Stimulated activated CD8-positive, alpha-beta memory T cell treated with anti-CD3 and anti-CD28 coated beads, Interleukin-4, amount 100 ng/mL, for 1 hour (primary cell): ENCODE data around the gene PPP4R2.
A peak's percentile ranks its signal among the peaks of the same experiment; 100 is the strongest.

Source experiments
- DNase-seq, 2 donors: peaks; one replicate each; pipeline ENCODE4 v3.0.0-alpha.2; 2020; ENCODE audit warnings: low read depth in 2 of 2, low spot score in 1 of 2

Gene PPP4R2

DNA sequence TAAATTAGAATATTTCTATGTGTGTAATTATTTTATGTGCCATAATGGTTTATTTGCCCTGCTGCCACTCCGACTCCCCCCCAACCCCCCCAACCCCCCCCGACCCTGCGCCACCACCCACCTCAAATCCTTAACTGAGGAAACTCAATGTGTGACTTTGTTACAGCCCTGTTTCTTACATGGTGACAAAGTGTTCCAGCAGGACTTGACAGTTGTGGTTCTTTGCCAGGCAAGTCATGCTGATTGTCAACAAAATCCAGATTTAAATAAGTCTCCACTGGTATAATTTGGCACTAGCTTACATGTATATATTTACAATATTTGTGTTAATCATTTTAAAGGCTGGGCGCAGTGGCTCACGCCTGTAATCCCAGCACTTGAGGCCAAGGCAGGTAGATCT is 72.6 kb downstream of the PPP4R2 start:
- no peak for DNase-seq

DNA sequence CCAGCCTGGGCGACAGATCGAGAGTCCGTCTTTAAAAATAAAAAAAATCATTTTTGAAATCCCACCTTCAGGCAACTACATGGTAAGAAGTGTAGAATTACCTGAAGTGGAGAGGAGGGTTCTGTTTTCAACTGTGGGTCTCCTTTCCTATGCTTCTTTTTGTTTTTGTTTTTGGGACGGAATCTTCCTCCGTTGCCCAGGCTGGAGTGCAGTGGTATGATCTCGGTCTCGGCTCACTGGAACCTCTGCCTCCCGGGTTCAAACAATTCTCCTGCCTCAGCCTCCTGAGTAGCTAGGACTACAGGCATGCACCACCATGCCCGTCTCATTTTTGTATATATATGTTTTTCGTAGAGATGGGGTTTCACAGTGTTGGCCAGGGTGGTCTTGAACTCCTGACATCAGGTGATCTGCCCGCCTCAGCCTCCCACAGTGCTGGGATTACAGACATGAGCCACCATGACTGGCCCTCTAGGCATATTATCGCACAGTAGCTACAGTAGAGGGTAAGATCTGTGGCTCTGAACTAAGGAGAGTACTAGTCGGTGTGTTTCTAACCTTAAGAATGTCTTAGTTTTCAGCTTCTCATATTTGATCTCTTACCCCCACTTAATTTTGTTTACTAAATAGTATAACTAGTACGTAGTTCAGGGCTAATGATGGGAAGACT is 73.3 kb downstream of the PPP4R2 start:
- no peak for DNase-seq

DNA sequence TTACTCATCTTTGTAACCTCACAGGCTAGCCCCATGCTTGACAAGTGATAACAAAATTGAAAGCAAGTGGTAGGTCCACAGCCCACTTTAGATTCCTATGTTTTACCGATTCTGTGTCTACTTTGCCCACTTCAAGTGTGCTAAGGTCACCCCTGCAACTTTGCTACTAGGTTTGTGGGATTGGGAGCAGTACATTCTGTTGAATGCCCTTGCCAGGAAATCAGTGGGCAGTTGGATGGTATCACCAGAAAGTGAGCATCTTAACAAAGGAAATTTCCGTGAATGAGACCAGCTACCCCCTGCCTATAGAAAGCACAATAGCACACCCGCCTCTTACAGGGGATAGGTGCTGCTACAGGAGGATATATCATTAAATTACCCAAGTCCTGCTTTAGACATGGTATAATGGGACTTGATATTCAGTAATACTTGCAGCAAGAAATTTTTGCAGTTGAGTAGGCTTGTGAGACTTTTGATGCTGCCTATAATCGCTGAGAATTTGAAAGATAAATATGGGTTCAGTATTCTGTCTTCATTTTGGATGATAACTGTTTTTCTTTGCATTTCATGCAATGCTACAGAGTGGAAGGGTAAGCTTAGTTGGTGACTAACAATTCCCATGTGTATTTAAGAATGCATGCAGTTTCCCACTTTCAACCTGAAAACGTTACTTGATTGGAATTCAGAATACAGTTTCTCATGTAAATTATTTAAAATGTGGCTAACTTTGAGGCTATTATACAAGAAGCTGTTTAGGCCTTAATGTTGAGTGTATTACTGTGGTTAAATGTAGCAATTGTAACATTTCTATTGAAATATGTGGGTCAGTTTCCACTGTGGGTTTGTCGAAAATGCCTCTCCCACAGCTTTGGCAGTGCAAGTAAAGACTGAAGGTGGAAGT is 74.3 kb downstream of the PPP4R2 start:
- DNase-seq, result no peak

DNA sequence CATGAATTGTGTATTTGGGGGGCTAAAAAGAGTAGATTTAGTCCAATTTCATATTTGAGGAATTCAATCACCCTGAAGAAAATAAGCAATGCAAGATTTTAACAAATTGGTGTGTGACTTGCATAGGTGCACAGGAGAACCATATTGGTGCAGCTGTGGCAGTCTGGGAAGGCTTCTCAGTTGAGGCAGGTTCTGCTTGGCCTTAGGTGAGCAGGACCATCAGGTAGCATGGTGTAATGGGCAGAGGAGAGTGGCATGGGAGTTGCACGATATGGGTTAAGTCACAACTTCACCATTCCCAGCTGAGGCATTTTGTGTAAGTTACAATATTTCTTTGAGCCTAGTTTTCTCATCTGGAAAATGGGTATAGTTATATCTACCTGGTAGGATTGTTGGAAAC is 75.3 kb downstream of the PPP4R2 start:
- DNase-seq, result no peak

DNA sequence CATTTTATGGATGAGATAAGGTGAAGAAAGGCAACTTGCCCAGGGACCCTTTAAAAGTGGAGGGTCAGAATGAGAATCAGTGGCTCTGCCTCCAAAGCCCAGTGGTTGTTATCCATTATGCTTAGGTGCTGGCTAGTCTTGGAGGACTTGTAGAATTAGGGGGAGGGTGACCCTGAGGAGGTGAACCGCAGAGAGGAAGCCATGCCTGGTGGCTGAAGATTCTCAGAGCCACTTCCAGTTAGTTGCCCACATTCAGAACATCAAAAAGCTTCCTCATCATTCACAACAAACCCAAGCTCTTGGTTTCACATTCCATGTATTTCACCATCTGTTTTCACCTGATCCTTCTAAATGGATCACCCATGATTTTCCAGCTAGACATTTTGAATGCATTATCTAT is 76.0 kb downstream of the PPP4R2 start:
- no peak for DNase-seq

DNA sequence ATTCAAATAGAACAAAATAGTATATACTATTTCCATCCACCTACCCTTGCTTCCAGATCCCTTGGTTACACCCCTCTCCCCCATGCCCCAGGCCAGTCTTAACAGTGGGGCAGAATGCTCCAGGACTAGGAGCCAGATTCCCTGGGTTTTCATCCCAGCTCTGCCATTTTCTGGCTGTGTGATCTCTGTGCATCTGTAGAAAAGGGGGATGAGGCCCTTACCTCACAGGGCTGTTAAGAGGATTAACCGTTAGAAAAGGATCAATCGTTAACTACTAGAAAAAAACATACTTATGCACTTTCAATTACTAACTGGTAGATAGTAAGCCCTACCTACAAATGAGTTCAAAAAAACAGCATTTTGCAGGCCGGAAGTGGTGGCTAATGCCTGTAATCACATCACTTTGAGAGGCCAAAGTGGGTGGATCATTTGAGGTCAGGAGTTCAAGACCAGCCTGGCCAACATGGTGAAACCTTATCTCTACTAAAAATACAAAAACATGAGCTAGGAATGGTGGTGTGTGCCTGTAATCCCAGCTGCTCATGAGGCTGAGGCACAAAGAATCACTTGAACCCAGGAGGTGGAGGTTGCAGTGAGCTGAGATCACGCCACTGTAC is 76.6 kb downstream of the PPP4R2 start:
- no peak for DNase-seq

DNA sequence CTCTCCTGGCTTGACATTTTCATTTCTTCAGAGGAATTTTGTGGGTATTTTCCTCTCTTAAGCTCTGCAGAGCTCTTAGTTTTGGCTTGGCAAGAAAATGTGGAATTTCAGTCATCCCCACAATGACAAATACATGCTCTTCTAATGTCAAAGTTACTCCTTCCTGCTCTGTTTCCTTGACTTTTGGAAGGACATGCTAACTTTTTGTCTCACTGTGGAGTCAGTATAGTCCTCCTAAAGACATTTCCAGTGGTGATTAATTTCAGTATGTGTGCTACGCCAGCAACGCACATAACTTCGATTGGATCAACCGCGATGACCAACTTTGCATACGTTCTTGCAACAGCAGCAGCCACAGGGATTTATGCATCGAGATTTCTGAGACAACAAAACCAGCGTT is 78.2 kb downstream of the PPP4R2 start:
- DNase-seq, result no peak

DNA sequence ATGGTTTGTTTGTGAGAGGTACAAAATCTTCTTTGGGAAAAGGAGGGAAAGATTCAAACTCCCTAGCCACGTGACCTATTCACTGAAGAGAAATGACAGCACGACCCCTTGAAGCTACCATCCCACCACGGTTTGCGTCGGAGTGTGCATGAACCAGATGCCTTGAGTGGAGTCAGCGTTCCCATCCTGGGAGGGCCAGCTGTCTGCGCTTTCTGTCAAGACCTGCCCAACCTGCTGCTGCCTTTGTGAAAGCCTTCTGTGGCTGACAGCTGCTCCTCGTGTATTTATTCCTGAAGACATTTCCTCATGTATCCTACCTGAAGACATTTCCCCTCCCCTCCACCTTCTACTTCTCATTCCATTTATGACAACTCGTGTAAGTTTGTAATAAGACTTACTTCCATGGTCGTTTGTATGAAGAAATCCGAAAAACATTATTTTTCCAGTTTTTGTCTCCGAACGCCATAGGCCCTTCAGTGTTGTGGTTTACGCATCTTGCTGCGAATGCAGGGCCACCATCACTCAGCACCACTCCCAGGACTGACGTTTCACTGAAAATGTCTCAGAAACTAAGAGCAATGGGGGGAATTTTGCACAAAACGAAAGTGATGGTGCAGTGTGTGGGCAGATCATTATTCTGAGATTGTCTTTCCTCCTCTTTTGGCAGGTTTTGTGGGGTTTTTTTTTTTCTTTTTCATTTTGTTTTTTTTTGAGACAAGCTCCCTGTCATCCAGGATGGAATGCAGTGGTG is 83.8 kb downstream of the PPP4R2 start:
- DNase-seq, result no peak

DNA sequence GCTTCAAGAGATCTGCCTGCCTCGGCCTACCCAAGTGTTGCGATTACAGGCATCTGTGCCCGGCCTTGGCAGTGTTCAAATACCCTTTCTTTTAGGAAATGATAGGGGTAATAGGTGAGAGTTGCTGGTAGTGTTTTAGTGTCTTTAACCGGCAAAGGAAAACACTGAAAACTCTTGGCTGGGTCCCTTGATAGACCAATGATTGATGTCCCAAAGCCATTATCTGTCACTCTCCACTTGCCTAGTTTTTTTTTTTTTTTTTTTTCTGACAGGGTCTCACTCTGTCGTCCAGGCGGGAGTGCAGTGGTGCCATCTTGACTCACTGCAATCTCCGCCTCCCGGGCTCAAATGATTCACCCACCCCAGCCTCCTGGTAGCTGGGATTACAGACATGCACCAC is 84.5 kb downstream of the PPP4R2 start:
- no peak for DNase-seq

DNA sequence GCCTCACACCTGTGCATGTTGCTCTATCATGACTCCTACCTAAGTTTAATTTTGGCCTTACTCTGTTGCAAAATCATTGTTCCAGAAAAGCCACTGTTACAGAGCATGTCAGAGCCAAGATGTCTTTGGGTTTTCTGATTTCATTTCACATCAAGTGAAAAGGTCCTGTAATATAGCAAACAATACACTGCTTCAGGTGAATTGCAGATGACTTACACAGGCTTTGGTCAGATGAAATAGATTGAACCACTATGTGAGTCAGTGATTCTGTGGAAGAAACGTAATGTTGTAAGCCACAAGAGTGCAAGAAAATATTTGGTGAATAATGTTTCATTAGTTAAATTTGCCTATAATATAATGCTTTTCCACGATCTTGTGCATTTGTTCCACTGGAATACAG is 87.6 kb downstream of the PPP4R2 start:
- no peak for DNase-seq

DNA sequence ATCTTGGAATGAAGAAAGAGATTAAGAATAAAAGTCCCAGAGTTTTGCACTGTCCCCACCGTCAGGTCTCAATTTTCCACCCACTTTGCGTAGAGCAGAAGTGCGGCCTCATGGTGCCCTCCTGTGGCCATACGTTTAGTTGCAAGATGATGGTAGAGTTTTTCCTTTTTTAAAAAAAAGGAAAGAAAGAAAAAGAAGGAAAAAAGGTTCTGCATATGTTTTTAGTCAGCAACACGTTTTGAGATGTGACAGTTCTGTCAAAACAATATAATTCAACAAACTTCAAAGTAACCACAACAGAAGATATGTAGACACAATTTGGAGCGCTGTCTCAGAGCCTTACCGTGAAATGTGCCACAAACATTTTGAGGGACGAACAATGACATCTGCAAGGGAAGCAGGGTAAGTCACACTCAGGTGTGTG is 89.5 kb downstream of the PPP4R2 start:
- DNase-seq, result peak; percentile 16

DNA sequence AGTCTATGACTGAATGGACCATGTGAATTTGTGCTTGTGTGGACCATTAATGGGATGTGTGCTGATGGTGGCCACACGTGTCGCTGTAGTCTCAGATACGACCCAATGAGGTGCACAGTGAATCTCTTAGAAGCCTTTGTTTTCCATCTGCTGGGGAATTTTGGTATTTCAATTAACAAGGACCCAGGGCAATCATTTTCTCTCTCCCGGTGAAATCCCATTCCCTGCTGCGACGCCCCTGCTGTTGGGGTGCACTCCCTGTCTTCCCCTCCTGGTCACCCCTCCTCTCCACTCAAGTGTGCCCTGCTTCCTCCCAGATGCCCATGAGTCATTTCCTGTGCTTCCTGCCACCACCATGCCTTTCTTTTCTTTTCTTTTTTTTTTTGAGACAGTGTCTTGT is 97.5 kb downstream of the PPP4R2 start:
- no peak for DNase-seq

DNA sequence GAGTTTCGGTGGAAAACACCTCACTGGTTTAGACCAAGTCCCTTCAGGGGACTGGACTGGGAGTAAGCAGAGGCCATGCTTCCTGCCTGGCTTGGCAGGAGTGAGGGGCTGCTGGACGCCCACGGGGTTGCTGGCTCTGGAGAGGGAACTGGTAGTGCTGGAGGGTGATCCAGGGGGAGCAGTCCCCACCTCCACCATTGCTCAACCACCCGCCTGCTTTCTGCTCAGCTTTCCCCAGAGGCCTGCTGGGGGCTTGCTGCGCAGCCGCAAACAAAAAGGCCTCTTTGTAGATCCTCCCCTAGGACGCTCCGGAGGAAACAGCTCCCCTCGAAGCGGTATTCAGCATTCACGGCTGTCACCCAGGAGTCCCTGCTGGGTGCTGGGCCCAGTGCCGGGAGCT is 98.3 kb downstream of the PPP4R2 start:
- no peak for DNase-seq

DNA sequence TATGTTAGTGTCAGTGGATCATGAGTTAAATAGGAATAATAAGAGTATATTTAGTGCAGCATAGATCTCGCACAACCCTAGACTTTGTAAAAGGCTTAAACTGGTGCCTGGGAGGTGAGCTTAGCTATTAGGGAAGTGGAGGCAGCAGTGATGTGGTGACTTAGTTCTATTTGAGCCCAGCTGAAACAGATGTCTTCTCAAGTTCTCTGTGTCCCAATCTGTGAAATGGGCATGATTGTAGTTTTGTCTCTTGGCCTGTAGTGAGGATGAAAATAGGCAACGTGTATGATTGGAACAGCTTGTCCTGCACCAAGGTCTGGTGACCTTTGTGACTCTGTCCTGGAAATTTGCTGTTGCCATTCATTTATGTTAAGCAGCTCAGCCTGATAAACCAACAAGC is 99.6 kb downstream of the PPP4R2 start:
- no peak for DNase-seq

DNA sequence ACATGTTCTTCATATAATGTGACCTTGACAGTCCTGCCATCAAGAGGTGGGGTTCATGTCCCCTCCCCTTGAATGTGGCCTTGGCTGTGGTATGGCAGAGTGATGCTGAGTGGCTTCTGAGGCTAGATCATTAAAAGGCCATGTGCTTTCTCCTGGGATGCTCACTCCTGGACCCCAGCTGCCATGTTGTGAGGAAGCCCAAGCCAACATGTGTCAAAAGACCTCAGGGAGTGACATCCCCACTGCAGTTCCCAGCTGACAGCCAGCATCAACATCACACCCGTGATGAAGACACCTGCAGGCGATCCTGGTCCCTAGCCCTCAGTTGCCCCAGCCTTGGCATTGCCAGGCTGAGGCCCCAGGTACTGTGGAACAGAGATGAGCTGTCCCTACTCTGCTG is 101.4 kb downstream of the PPP4R2 start:
- no peak for DNase-seq

DNA sequence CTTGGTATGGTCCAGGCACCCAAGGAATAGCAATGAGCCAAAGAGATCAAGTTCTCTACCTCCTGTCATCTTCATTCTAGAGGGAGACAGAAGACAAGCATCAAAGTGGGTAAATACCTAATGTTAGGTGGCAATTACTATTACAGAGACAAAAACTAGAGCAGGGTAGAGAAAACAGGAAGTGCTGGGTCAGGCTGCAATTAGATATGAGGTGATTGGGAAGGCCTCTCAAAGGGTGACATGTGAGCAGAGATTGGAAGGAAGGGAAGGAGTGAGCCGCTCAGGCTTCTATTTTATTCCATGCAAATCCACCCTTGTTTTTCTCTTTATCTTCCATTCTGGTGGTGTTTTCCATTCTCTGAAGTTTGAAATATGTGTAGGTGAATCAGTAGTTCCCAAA is 102.3 kb downstream of the PPP4R2 start:
- DNase-seq, result no peak

DNA sequence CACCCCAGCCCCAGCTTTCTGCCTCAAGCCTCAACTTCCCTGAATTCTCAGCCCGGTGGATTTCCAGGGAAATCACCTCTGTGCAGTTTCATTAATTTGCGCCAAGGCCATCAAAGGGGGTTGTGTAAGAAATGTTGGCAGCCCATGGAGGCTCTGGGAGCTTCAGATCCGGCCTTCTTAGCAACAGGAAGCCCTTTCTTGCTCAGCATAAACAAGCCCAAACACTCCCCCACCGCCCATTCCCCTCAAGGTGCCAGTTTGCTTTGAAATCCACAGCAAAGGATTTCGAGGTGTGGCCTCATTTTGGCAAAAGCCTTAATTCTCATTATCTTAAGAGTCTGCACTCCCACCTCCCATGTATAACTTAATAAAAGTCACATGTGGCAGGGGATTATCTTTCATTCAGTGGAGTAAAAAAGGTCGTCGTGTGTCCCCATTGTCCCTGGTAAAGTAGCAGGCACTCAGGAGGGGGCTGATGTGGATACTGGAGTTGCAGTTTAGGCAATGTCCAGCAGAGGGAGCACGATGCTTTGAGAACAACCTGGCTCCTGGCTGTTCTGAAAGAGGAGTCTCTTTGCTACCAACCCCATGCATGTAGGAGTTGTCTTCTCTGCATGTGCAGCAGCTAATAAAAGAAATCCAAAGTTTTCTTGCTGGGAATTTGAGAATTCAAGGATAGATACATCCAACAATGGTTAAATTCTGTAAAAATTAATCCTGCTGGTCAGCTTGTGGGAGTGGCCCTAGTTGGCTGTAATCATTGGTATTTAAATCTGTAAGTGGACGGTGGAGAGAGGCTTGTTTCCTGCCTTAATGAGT is 104.3 kb downstream of the PPP4R2 start:
- peak; percentile 52 to 56 for DNase-seq

DNA sequence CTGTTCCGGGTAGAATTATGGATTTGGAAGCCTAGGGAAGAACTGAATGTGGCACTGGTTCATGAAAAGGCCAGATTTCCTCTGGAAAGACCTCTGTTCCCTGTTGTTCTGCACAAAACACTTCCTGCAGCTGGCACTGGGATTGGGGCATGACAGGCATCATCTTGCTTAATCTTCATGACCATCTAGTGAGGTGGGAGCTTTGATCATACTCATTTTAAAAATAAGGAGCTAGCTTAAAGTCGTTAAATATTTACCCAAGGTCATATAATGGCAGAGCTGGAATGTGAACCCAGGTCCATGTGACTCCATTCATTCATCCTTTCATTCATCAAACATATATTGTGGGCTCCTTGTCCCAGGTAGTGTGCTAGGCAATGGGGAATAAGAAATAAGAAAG is 105.3 kb downstream of the PPP4R2 start:
- no peak for DNase-seq

DNA sequence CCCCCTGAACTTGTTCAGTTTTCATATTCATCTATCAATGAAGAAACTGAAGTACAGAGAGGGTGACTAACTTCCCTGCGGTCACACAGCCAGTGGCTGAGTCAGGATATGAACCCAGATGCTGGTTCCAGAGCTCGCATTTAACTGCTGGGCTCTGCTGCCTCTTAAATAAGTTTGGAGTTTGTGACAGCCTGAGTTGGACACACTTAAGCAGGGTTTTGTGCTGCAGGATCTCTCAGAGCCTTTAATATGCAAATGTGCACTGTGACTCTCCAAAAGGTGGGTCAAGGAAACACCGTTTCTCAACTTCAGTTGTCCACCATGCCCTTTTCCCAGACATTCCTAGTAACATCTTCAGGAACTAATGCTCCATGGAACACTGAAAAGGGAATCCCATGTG is 110.6 kb downstream of the PPP4R2 start:
- DNase-seq, result no peak

DNA sequence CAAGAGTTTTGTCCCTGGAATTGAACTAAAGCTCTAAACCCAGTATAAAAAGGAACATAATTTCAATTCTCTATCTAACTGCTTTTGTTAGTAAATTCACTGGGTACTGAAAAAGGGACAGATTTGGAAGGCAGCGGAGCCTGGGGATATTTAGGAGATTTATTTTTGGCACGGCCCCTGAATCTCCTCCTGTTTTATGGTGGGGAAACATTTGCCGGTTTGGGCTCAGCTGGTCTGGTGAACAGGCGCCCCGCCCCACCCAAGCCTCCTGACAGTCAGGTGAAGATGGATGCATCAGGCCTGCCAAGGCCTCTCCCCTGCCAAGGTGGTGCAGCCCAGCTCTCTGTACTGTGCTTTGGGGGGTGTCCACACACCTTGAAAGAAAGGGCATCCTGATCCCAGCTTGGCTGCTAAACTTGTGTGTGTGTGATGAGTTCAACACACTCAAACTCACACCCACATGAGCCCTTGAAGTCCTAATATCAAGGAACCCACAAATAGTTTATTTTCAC is 111.1 kb downstream of the PPP4R2 start:
- no peak for DNase-seq
